Measurements from ENCODE around the gene ZNF334.

ZNF334 gene

DNA sequence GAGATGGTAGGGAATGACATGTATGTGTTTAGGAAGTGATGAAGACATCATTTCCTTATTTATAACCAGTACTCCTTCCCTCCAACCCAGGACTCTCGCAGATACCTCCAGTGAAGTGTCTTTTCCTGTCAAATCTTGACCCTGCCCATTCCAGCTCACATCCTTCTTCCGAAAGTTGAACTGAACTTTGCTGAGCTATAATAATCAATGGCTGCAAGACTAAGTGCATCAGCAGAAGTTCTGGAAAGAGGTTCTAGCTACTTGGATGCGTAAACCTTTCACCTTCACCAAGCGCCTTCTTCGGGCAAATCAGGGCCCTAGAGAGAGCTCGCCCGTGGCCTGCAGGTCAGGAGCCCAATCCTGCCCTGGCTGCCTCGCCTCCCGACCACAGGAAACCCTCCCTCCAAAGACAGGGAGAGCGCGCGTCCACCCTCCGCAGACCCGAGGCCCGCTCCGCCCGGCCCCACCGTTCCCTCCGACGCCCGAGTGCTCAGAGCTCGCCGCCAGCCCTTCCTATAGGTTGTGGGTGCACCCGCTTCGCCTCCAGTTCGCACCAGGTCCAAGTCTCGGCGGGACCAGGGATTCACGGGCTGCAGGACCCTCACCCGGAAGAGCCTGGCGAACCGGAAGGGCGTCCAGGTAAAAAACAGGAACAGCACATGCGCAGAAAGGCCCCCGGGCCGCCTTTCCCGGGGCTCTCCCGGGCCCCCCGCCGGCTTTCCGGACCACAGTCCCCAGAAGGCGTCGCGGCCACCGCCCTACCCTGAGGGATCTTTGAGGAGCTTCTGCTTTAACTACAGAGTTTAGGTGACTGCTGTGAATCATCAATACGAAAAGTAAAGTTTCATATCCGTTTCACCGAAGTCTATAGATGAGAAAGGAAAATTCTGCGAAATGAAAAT, at the start of gene ZNF334:
ZNF334 (minus strand) TSS at position 617 of the 902 bp plus-strand sequence. CDS start 1,457 bp downstream, outside the sequence.
- DNase-seq (ENCODE audit: low read depth in 1 of 2, low spot score in 1 of 2), result no peak

DNA sequence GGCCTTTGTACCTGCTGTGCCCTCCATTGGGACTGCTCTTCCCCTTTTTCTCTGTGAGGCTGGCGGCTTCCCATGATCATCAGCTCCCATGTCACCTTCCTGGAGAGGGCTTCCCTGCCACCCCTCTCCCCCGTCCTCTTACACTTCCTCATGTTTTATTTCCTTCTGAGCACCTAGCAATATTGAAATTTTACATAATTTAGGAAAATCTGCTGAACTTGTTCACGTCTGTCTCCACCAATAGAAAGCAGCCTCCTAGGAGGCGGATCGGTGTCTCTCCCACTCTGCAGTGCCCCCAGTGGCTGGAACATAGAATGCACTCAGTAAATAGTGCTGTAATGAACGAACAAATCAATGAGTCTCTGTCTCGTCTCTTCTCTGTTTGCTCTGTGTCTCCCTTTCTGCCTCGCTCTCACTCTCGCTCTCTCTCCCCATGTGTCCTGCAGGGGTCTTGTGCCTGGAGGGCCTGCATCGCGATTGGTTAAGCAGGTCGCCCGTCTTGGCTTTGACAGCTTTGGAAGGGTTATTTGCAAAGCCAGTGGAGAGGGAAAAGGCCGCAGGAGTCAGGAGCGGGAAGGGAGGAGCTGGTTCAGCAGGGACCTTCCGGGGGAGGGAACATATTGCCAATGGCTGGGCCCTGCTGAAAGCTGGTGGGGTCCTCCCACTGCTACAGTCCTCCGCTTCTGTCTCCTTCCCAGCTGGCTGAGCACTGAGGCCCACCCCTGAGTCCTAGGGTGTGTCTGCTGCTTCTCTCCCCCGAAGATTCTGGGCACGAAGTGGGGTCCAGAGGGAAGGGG, 49.2 kb upstream of the ZNF334 start:
- DNase-seq (ENCODE audit: low read depth in 1 of 2, low spot score in 1 of 2), result peak; percentile 14 to 29

DNA sequence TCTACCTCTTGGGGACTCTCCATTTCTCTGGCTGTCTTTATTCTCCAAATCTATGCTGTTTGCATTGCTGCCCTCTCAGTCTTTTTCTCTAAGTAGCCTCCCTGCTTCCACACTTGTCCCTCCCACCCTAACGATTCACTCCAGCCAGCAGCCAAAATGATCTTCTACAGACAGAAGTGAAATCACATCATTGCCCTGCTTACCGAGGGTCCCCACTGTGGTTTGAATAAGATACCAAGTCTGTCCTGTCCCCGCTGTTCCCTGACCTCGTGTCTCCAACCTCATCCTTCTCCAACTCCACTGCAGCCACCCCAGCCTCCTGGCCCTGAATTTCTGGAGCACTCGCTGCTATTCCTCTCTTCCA, 48.6 kb upstream of the ZNF334 start:
- no peak for DNase-seq (ENCODE audit: low read depth in 1 of 2, low spot score in 1 of 2)

DNA sequence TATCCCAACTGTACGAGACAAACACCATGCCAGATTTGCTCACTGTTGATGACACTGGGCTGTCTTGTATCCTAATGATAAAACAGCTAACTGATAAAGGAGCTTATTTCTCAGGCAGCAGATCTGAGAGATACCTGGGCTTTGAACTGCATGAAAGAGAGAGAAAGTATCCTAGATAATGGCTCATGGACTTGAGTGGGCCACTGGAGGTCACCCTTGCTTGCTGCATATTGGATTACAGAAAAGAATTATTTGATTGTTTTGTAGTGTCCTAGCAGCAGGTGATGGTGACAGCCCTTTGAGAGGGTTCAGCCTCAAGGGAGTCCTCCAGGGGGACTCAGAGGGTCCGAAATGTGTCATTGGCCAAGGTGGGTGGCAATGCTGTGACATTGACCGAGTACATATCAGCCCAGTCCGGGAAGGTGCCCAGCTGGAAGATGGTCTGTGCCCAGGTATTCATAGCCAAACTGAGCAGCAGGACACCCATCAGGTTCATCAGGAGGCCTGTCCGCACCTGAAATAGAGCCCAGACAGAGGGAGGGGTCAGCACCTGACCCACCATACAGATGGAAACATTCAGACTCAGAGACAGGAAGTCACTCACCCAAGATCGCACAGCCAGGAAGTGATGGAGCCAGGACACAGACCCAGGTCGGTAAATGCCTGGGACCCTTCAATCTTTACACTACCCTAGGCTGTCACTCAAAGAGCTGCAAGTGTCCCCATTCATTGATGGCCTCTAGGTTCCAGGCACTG, 46.5 kb upstream of the ZNF334 start:
- no peak for DNase-seq (ENCODE audit: low read depth in 1 of 2, low spot score in 1 of 2)

DNA sequence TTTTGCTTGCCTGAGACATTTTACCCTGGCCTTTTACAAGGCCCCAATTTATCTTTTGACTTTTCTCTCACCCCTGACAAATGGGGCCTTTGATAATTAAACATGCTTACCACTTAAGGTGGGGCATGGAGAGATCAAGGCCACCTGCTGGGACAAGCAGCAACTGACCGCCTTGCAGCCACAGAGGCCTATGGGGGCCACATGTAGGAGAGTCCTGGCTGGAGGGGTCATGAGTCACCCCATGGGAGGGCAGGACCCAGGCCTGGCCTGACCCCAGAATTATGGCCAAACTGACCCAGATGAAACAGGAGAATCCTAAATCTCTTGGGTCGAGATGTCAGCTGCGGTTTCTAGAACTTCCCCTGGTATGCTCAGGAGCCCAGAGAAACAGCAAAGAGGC, 45.6 kb upstream of the ZNF334 start:
- no peak for DNase-seq (ENCODE audit: low read depth in 1 of 2, low spot score in 1 of 2)

DNA sequence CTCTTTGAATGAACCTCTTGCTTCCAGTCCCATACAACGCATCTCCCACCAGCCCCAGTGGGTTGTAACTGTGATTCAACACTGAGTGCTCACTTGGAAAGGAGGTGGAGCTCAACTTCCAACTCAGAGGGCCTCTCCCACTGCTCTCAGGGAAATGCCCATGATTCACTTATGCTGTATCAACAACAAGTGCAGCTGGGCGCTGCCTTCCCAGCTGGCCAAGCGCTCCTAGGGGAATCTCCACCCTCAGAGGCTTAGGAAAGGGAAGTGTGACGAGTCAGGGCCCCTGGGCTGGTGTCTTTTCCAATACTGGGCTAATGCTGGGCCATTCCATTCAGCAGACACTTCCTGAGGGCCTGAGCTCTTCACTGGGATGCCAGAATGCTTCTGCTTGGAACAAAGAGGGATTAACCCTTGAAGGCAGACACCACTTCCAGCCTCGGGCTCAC, 45.2 kb upstream of the ZNF334 start:
- DNase-seq (ENCODE audit: low read depth in 1 of 2, low spot score in 1 of 2), result no peak

DNA sequence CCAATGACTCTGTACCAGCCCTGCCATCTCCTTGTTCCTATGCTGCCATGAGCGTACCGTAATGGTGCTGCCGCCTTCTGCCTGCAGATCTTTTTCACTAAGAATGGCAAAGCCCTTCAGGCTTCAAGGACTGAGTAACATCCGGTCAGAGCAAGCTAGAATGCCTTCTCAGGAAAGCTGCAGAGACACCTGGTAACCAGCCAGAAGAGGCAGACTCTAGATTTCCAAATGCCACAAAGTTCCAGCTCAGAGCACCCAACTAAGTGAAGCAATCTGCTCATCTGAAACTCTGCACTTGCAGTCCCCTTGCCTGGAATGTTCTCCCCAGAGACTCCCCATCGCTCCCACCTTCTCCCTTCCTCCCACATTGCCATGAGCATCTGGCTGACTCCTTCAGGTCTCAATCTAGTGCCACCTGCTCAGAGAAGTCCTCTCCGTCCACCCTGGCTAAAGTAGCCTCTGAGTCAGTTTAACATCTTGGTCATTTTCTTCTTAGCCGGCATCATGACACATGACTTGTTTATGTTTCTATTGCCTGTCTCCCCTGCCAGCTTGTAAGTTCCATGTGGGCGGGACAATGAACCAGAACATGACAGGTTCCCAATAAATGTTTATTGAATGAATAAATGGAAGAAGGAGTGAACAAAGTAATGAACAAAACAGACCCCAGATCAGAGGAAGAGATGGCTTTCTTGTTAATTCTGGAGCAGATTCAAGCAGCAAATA, 44.0 kb upstream of the ZNF334 start:
- no peak for DNase-seq (ENCODE audit: low read depth in 1 of 2, low spot score in 1 of 2)

DNA sequence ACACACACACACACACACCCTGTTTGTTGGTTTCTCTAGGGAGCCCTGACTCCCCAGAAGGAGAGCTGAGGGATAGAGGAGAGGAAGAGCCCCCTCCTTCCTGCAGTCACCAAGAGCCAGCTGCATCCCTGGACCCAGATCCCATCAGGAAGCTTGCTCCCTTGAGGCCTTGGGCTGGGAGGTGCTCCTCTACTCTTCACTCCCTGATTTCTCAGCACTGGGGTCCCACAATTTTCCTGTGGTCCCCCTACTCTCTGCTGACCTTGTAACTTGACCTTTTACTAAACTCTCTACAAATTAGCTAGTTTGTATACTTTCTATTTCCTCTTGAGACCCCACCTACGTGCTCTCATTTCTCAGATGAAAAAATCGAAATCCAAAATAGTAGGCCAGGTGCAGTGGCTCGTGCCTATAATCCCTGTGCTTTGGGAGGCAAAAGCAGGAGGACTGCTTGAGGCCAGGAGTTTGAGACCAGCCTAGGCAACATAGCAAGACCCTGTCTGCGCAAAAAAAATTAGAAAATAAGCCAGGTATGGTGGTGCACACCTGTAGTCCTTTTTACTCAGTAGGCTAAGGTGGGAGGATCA, 42.1 kb upstream of the ZNF334 start:
- no peak for DNase-seq (ENCODE audit: low read depth in 1 of 2, low spot score in 1 of 2)

DNA sequence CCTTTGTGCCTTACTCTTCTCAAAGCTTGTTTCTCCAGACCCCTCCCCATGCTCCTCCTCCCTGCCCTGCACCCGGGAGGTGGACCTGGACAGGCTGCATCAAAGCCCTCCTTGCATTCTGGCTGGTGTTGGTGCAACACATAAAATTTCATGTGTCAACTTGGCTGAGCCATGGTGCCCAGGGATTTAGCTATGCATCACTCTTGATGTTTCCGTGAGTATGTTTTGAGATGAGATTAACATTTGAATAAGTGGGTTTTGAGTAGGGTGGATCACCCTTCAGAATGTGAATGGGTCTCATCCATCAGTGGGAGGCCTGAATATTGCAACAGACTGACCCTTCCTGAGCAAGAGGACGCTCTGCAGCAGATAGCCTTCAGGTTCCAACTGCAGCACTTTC, 41.5 kb upstream of the ZNF334 start:
- no peak for DNase-seq (ENCODE audit: low read depth in 1 of 2, low spot score in 1 of 2)

DNA sequence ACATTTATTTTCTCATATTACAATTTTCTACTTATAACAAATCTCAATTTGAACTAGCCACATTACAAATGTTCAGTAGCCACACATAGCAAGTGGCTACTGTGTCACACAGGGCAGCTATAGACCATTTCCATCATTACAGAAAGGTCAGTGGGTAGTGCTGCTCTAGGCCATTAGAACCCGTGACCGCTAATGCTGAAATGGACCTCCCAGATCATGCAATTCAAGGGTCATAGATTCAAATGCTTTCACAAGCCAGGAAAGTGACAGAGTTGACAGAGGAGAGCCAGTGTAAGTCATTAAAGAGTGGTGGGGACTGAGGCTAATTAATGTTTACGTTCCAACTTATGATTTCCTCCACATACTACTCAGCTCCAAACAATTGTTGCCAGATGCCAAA, 40.6 kb upstream of the ZNF334 start:
- no peak for DNase-seq (ENCODE audit: low read depth in 1 of 2, low spot score in 1 of 2)

DNA sequence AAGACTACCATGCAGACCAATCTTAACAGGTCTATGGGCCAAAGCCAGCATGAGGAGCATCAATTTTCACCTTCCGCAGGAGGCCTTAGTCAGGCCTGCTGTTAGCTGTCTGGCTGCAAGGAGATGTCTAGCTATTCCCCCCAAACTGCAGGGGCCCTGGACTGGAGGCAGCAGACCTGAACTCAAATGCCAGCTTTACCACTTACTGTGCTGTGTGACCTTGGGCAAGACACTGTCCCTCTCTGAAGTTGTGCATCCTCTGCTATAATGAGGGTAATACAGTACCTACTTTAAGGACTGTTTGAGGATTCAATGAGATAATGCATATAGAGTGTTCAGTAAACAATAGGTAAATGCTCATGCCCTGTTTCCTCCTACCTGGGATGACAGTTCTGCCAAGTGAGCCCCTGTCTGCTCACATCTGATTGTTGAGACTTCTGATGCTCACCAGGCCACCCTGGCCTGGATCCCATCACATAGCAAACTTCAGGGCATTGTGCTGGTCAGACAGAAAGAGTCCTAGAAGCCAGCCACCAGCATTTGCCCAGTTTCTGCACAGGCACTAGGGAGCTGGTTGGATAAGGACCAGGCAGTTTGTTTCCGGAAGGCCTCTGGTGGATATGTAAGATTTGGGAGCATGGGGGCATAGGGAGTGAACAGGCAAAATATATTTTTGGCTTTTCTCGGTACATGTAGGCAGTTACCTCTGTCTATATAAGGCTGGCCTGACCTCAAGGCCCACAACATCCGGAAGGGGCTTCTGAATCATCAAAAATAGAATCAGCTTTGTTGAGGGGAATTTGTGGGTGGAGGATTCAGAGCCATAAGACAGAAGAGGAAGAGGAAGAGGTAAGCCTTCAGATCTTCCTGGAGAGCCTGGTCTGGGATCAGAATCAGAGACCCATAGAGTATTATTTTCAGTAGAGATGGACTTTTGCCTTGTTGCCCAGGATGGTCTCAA, 39.4 kb upstream of the ZNF334 start:
- DNase-seq (ENCODE audit: low read depth in 1 of 2, low spot score in 1 of 2), result no peak

DNA sequence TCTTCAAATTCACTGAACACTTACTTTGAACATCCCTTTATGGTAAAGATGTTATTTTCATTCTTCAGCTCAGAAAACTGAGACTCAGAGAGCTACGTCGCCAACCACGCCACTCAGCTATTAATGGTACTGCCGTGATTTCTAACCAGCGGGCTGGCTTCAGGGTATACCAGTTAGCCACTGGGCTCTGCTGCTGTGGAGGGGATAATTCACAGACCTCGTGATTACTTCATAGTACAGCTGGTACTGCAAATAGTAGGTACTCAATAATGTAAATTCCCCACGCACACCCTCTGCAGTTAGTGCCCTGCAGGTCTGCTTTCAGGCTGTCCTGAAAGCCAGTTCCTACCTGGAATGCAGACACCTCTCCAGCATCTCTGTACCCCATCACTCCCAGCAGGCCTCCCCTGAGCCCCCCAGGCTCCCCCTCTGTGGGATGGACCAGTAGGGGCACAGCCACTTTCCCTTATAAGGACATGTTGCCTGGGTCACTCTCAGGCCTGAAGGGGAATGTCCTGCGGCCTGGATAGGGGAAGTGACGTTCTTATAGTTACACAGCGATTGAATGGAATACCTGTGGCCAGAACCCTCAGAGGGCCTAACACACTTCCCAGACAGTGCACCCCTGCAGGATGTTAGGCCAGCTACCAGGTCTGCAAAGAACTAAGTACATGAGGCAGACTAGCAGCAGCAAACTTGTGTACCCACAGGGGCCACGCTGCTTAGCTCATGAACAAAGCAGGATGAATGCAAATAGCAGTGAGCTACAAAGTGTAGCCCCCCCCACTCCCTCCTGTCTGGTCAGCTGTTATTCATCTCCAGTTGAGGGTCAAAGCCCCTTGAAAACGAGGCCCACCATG, 38.4 kb upstream of the ZNF334 start:
- DNase-seq (ENCODE audit: low read depth in 1 of 2, low spot score in 1 of 2), result no peak

DNA sequence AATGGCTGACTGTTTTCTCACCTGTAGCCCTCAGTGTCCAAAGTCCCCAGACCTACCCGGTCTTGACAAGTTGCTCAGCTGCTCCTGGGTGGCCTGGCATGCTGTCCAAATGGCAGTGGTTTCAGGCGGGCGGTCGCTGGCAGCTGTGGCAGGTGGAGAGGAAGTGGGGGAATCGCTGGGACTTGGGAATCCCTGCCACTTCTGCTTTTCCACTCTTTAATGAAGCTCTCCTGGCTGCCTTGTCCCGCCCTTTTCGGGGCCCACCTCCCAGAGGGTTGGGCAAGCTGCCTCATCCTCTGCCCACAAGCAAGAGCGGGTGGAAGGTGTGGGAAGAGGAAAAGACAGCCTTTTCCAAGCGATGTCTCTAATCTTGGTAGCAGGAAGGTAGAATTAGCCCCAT, 37.1 kb upstream of the ZNF334 start, which contains the start of gene OCSTAMP:
OCSTAMP (minus strand) TSS at position 194 of the 400 bp plus-strand sequence; CDS start at position 100, 94 bp downstream.
- DNase-seq (ENCODE audit: low read depth in 1 of 2, low spot score in 1 of 2), result no peak

DNA sequence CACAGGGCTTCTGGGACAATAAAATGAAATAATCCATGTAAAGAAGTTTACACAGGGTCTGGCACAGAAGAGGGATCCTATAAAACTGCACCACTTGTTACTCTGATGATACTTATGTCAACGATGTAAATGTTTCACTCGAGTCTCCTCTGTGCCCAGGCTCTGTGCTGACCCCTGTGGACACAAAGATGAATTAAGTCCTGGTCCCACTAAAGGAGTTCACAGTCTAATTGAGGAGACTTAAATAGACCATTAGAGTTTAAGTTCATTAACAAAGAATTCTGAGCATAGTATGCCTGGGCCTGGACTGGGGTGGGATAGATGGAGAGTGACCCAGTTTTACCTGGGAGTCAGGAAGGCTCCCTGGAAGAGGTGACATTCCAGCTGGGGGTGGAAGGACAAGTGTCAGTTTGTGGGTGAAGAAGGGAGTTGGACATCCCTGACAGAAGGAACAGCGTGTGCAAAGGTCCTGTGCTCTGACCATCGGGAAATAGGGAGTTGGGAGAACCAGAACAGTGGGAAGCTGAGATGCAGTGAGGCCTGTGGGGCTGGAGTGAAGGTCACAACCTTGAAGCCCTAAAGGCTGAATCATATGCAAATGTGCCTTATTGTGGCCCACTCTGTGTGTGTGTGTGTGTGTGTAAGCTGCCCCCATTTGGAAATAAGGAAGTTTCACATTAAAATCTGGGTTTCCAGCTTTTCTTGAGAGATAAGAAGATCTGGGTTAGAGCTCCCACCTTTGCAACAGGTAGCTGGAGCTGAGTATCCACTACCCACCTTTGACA, 36.0 kb upstream of the ZNF334 start:
- DNase-seq (ENCODE audit: low read depth in 1 of 2, low spot score in 1 of 2), result no peak

DNA sequence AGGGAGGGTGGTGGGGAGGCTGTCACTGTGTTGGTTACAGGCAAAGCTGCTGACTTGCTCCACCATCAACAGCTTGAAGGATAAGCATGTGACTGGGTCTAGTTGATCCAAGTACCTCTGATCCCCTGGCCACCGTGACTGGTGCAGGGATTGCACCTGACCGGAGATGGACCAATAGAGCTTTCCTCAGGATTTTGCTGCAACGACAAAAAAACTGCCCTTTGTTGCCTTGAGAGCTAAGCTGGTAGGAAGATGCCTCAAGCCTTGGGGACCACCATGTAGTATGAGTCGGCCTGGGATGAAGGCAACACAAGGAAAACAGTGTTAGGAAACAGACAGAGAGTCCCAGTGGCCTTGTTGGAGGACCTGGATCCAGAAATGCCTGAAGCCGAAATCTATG, 35.3 kb upstream of the ZNF334 start:
- DNase-seq (ENCODE audit: low read depth in 1 of 2, low spot score in 1 of 2), result no peak

DNA sequence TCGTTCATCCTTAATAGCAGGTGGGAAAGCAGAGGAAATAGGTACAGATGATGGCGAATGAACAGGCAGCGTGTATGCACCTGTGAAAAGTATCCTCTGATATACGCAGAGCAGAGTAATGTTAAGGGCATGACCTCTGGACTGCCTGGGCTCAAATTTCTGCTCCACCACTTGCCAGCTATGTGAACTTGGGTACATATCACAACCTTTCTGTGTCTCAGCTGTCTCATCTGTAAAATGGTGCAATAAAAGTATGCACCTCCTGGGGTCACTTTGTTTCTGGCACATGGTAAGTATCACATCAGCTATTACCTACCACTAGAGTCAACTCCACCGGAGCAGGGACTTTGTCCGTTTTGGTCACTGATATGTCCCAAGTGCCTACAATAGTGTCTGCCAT, 34.6 kb upstream of the ZNF334 start:
- DNase-seq (ENCODE audit: low read depth in 1 of 2, low spot score in 1 of 2), result no peak

DNA sequence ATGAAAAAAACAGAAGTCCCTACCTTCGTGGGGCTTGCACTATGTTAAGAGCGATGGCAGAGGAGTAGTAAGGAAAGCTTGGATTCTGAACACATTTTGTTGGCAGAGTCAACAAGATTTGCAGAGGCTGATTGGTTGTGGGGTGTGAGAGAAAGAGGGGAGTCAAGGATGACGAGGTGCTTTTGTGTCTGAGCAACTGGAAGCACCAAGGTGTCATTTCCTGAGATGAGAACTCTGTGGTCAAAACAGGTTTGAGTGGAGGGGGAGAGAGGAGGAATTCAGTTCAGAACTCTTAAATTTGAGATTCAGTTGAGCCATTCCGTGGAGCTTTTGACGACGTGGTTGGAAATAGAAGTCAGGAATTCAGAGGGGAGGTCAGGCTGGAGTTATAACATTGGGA, 33.6 kb upstream of the ZNF334 start:
- DNase-seq (ENCODE audit: low read depth in 1 of 2, low spot score in 1 of 2), result no peak
